Measurements from ENCODE around the gene NCOA5. TPM values are rescaled to one million over a fixed set of nuclear protein-coding genes. Genes with fewer than 3 reads are reported as not detected.

NCOA5 gene
- total RNA-seq, 2 experiments from 2014 or later = 9.7 to 10.5 TPM

DNA sequence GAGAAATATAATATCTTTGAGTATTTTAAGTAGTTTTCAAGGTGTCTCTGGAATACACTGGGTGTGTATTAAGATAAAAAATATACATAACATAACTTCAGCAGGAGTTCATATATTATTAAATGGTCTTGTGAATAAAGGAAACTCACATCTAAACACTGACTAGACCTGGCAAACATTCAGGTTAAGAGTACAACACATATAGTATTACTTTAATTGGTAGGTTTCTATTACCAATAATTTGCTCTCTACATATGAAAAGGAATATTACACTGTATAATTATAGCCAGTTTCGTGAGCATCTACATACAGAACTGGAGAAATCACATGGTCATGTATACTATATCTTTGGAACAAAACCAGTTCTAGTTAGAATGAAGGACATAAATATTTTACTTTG is 8.7 kb downstream of the NCOA5 start:
- Histone ChIP-seq H3K36me3 (ENCODE audit: insufficient read depth, low read length) (peaks cover 30% of the 10 kb centered on the region), H3K4me1 (ENCODE audit: insufficient read depth, low read length) (peaks cover 11% of the 10 kb centered on the region), H3K9me3 (ENCODE audit: control insufficient read depth in 1 of 2, insufficient read depth in 1 of 2, low read length in 2 of 2) (no peaks in the 10 kb centered on the region), H3K4me3 (ENCODE audit: low read length) (no peak overlapping the region), H3K27ac (ENCODE audit: low read depth in 1 of 2, low read length in 2 of 2) (no peak overlapping the region), H3K27me3 (ENCODE audit: control insufficient read depth in 1 of 2, insufficient read depth in 2 of 2, low read length in 2 of 2) (no peaks in the 10 kb centered on the region)
- H3K4me3 Mint-ChIP-seq = no peak overlapping the region
- H3K27me3 Mint-ChIP-seq = no peaks in the 10 kb centered on the region
- no peaks in the 10 kb centered on the region for H3K9me3 Mint-ChIP-seq
- POLR2A ChIA-PET = no interaction called here
- ATAC-seq (ENCODE audit: poor library complexity) (no peak), DNase-seq (no peak)
- H3K36me3 Mint-ChIP-seq (ENCODE audit: low read depth) = peaks cover 41% of the 10 kb centered on the region
- TF ChIP-seq, protein P1, sequence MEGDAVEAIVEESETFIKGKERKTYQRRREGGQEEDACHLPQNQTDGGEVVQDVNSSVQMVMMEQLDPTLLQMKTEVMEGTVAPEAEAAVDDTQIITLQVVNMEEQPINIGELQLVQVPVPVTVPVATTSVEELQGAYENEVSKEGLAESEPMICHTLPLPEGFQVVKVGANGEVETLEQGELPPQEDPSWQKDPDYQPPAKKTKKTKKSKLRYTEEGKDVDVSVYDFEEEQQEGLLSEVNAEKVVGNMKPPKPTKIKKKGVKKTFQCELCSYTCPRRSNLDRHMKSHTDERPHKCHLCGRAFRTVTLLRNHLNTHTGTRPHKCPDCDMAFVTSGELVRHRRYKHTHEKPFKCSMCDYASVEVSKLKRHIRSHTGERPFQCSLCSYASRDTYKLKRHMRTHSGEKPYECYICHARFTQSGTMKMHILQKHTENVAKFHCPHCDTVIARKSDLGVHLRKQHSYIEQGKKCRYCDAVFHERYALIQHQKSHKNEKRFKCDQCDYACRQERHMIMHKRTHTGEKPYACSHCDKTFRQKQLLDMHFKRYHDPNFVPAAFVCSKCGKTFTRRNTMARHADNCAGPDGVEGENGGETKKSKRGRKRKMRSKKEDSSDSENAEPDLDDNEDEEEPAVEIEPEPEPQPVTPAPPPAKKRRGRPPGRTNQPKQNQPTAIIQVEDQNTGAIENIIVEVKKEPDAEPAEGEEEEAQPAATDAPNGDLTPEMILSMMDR (IDR thresholded peaks at IDR 0.05) = no peak
- H3K27ac Mint-ChIP-seq = no peak overlapping the region
- H3K4me1 Mint-ChIP-seq (ENCODE audit: low read depth) = peaks cover 62% of the 10 kb centered on the region
- intact Hi-C loops (cut with DNase I, micrococcal nuclease) = no loop called here
- CTCF ChIA-PET = no interaction called here

DNA sequence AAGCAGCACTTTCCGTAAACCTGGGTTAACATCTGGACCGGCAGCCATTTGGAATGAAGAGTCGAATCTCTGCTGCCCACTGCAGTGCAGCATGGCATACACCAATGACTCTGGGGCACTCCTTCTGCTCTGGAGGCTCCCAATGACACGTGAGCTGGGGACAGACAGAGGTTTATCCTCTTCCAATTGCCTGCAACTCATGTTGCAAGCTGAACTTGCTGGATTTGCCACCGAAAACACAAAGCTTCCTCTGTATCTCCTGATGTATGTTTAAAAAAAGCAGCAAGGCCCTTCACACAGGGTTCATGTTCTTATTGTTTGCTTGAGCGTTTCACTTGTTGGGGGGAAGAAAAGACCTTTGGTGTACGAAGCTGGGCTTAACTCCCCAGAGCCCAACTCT is 10.8 kb downstream of the NCOA5 start:
- Histone ChIP-seq H3K9me3 (ENCODE audit: control insufficient read depth in 1 of 2, insufficient read depth in 1 of 2, low read length in 2 of 2) (no peaks in the 10 kb centered on the region), H3K4me1 (ENCODE audit: insufficient read depth, low read length) (peaks cover 5% of the 10 kb centered on the region), H3K36me3 (ENCODE audit: insufficient read depth, low read length) (peaks cover 48% of the 10 kb centered on the region), H3K4me3 (ENCODE audit: low read length) (no peak overlapping the region), H3K27me3 (ENCODE audit: control insufficient read depth in 1 of 2, insufficient read depth in 2 of 2, low read length in 2 of 2) (no peaks in the 10 kb centered on the region), H3K27ac (ENCODE audit: low read depth in 1 of 2, low read length in 2 of 2) (no peak overlapping the region)
- H3K36me3 Mint-ChIP-seq (ENCODE audit: low read depth) = peaks cover 41% of the 10 kb centered on the region
- no peak overlapping the region for H3K27ac Mint-ChIP-seq
- intact Hi-C loops (cut with DNase I, micrococcal nuclease) = no loop called here
- peaks cover 41% of the 10 kb centered on the region for H3K4me1 Mint-ChIP-seq (ENCODE audit: low read depth)
- no peak for ATAC-seq (ENCODE audit: poor library complexity)
- no peak for DNase-seq
- no peaks in the 10 kb centered on the region for H3K9me3 Mint-ChIP-seq
- ChIA-PET POLR2A (no interaction called here), CTCF (no interaction called here)
- TF ChIP-seq, protein P1 (IDR thresholded peaks at IDR 0.05) = no peak
- H3K4me3 Mint-ChIP-seq = no peak overlapping the region
- no peaks in the 10 kb centered on the region for H3K27me3 Mint-ChIP-seq

DNA sequence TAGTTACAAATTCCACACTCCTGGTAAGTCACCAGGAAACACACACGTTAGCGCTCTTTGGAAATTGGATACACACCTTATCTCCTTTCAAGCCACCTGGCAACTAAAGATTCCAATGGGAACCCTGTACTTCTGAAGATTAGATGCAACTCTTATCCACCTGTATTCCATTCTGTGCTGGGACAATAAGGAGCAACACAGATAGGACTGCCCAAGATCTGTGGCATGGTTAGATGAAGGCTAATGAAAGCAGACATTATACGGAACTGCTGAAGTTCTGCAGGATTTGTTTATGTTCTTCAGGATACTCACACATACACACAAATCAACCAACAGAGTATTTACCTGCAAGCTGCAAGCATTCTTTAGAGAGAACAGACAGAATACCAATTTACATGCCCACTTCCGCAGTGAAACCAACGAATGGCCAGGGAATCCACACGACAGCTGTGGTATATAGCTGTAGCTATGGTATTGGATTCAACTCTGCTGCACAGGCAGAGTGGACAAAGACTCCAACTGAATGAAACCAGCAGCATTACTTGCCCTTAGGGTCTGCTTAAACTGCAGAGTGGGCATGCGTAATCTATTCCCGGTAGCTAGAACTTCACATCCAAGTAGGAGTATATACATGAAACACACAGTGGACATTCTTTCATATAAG is 12.0 kb downstream of the NCOA5 start:
- intact Hi-C loops (cut with DNase I, micrococcal nuclease) = no loop called here
- Histone ChIP-seq H3K27me3 (ENCODE audit: control insufficient read depth in 1 of 2, insufficient read depth in 2 of 2, low read length in 2 of 2) (no peaks in the 10 kb centered on the region), H3K36me3 (ENCODE audit: insufficient read depth, low read length) (peaks cover 59% of the 10 kb centered on the region), H3K4me1 (ENCODE audit: insufficient read depth, low read length) (no peaks in the 10 kb centered on the region), H3K9me3 (ENCODE audit: control insufficient read depth in 1 of 2, insufficient read depth in 1 of 2, low read length in 2 of 2) (no peaks in the 10 kb centered on the region), H3K27ac (ENCODE audit: low read depth in 1 of 2, low read length in 2 of 2) (no peak overlapping the region), H3K4me3 (ENCODE audit: low read length) (no peak overlapping the region)
- ATAC-seq (ENCODE audit: poor library complexity) (no peak), DNase-seq (no peak)
- TF ChIP-seq, protein P1 (IDR thresholded peaks at IDR 0.05) = no peak
- H3K27ac Mint-ChIP-seq = no peak overlapping the region
- peaks cover 34% of the 10 kb centered on the region for H3K36me3 Mint-ChIP-seq (ENCODE audit: low read depth)
- no peaks in the 10 kb centered on the region for H3K27me3 Mint-ChIP-seq
- no peak overlapping the region for H3K4me3 Mint-ChIP-seq
- ChIA-PET CTCF (no interaction called here), POLR2A (interaction anchor here (0.9 kb wide), 1 partner anchor 12 kb away, joined by 4 read pairs; no protein-coding TSS in a partner anchor)
- peaks cover 29% of the 10 kb centered on the region for H3K4me1 Mint-ChIP-seq (ENCODE audit: low read depth)
- no peaks in the 10 kb centered on the region for H3K9me3 Mint-ChIP-seq
